GM21786 (cell line): ENCODE results near the gene PDIA3.
"Not testable (repeated sequence)": the region's sequence is repeated elsewhere in the genome, so short reads cannot be mapped to it uniquely, and the experiment has no call there.

ENCODE experiments used
- ATAC-seq: cut with Tn5 transposase; IDR thresholded peaks from one replicate; pipeline ENCODE4 v1.9.1; 2021; ENCODE audit not compliant: unreplicated experiment

Gene PDIA3

GRCh38 chr15:43808960-43809678, 62.9 kb downstream of the PDIA3 start:
- peak; percentile 77 for ATAC-seq

- ATAC-seq = not testable (repeated sequence)
Measured at GRCh38 chr15:43815064-43815463, 68.8 kb downstream of the PDIA3 start.

GRCh38 chr15:43821505-43821904, 75.3 kb downstream of the PDIA3 start:
- no peak for ATAC-seq
